Measurements from ENCODE around the gene NPB.

The NPB gene

GRCh38 chr17:81931189-81931556 is 29.1 kb downstream of the NPB start:
- peaks cover under 1% of the 10 kb centered on the region; the same call in 1 of the 2 replicates for H3K4me1 ChIP-seq
- peaks cover 14% of the 10 kb centered on the region for H3K36me3 ChIP-seq
- TF ChIP-seq, protein P1, sequence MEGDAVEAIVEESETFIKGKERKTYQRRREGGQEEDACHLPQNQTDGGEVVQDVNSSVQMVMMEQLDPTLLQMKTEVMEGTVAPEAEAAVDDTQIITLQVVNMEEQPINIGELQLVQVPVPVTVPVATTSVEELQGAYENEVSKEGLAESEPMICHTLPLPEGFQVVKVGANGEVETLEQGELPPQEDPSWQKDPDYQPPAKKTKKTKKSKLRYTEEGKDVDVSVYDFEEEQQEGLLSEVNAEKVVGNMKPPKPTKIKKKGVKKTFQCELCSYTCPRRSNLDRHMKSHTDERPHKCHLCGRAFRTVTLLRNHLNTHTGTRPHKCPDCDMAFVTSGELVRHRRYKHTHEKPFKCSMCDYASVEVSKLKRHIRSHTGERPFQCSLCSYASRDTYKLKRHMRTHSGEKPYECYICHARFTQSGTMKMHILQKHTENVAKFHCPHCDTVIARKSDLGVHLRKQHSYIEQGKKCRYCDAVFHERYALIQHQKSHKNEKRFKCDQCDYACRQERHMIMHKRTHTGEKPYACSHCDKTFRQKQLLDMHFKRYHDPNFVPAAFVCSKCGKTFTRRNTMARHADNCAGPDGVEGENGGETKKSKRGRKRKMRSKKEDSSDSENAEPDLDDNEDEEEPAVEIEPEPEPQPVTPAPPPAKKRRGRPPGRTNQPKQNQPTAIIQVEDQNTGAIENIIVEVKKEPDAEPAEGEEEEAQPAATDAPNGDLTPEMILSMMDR (IDR thresholded peaks at IDR 0.05; ENCODE audit: low read depth, low read length), result no peak
- DNase-seq, result no peak
- no peaks in the 10 kb centered on the region for H3K27me3 ChIP-seq
- no peak overlapping the region for H3K4me3 ChIP-seq (ENCODE audit: low read depth, low read length)
- H3K9me3 ChIP-seq, result no peaks in the 10 kb centered on the region

- Histone ChIP-seq H3K36me3 (peaks cover 14% of the 10 kb centered on the region), H3K4me3 (ENCODE audit: low read depth, low read length) (no peak overlapping the region), H3K27me3 (no peaks in the 10 kb centered on the region), H3K9me3 (no peaks in the 10 kb centered on the region), H3K4me1 (no peaks in the 10 kb centered on the region)
- TF ChIP-seq, protein P1 (IDR thresholded peaks at IDR 0.05; ENCODE audit: low read depth, low read length), result no peak
- DNase-seq, result no peak
Observed at GRCh38 chr17:81931557-81932332, 29.7 kb downstream of the NPB start.

DNA sequence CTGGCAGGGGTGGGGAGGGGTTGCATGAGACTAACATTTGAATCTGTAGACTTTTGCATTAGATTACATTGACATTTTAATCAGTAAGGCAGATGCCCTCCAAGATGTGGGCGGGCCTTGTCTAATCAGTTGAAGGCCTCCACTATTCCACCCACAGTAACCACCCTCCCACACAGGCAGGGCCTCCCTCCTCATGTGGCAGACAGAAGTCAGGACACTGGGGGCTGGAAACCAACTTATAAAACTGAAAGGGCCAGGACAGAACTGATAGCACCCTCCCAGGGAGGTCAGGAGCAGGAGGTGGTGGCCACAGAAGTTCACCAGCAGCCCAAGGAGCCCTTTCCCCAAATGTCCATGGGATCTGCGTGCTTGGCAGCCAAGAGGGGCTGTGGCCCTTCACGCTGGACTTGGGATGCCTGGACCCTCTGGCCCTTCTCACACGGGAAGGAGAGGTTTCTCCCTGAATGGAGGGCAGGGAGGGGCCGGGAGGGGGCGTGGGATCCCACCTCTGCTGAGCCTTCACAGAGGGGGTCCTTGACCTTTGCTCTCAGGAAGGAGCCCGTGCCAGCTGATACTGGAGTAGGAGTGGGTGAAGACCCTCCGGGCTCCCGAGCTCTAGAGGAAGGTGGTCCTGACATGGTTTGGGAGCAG is 30.4 kb downstream of the NPB start:
- H3K27me3 ChIP-seq, result no peaks in the 10 kb centered on the region
- TF ChIP-seq, protein P1 (IDR thresholded peaks at IDR 0.05; ENCODE audit: low read depth, low read length), result no peak
- no peaks in the 10 kb centered on the region for H3K9me3 ChIP-seq
- no peaks in the 10 kb centered on the region for H3K4me1 ChIP-seq
- DNase-seq, result no peak
- H3K36me3 ChIP-seq, result peaks cover 12% of the 10 kb centered on the region
- no peak overlapping the region for H3K4me3 ChIP-seq (ENCODE audit: low read depth, low read length)

- H3K9me3 ChIP-seq, result no peaks in the 10 kb centered on the region
- peaks cover 12% of the 10 kb centered on the region for H3K36me3 ChIP-seq
- DNase-seq, result no peak
- no peaks in the 10 kb centered on the region for H3K4me1 ChIP-seq
- TF ChIP-seq, protein P1 (IDR thresholded peaks at IDR 0.05; ENCODE audit: low read depth, low read length), result no peak
- H3K4me3 ChIP-seq (ENCODE audit: low read depth, low read length), result no peak overlapping the region
- no peaks in the 10 kb centered on the region for H3K27me3 ChIP-seq
Observed at GRCh38 chr17:81933178-81933699, 31.2 kb downstream of the NPB start.

GRCh38 chr17:81934098-81934757 is 32.2 kb downstream of the NPB start:
- no peaks in the 10 kb centered on the region for H3K4me1 ChIP-seq
- H3K4me3 ChIP-seq (ENCODE audit: low read depth, low read length), result no peak overlapping the region
- no peak for DNase-seq
- no peaks in the 10 kb centered on the region for H3K9me3 ChIP-seq
- no peaks in the 10 kb centered on the region for H3K27me3 ChIP-seq
- TF ChIP-seq, protein P1 (IDR thresholded peaks at IDR 0.05; ENCODE audit: low read depth, low read length), result no peak
- peaks cover 12% of the 10 kb centered on the region for H3K36me3 ChIP-seq
